Middle frontal gyrus (tissue), 1 donor: ENCODE results near the gene CALCOCO1.
A peak's percentile ranks its signal among the peaks of the same experiment; 100 is the strongest.

Experiments
- DNase-seq: peaks from one replicate; pipeline ENCODE4 v3.0.0-alpha.2; 2015; ENCODE audit warnings: low spot score; ENCODE audit errors: extremely low spot score

The CALCOCO1 gene

DNA sequence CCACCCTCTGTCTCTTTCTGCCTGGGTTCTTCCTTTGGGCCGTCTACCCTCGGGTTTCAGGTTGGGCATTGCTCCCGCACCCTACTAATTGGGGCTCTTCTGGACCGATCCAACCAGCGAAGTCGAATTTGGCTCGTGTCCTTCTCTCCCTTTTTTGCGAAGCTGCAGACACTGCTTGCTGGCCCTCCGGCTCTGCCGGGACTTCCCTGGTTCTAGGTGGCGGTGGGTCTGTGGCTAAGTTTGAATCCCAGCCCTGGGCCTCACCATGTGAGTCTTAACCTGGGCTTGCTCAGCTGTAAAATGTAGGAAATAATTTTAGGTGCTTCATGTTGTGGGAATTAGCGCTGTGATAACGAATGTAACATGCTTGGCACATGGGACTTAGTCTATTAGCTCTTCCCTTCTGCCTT, 24.9 kb upstream of the CALCOCO1 start:
- no peak for DNase-seq

DNA sequence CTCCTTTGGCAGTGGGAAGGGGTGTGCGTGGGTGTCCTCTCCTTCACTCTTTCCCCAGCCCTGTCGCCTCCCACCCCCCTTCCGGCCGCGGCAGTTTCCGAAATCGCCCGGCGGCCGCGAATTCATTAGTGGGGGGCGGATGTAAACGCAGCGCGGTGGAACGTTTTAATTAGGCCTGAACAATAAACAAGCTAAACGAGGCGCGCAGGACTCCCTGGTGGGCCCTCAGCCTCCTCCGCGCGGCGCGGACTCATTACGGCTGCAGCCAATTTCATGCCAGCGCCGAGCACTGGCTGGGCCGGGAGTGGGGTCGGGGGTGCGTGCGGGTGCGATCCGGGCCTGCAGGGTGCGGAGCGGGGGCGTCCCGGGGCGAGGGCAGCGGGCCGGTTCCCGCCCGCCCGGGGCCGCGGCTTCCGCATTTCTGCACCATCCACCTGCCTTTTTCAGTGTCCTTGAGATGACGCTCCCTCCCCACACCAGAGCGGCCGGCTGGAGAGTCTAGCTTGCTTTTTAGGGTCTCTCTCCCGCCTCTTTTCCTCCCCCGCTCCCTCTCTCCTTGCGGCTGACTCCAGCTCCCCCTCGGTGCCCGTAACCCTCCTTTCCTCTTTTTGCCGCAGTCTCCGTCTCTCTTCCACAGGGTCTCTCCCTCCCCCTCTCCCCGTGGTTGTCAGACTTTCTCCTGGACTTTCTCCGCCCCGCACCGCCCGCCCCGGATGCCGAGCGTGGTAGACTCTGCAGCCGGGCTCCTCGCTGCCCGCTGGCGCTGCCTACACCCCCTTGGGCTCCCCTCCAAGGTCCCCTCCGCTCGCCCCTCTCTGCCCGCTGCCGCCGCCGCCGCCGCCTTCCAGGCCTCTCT, 24.3 kb upstream of the CALCOCO1 start, which contains the start of gene CISTR:
TSS of gene CISTR (minus strand) at position 644 of the 856 bp plus-strand sequence.
- DNase-seq, result no peak

DNA sequence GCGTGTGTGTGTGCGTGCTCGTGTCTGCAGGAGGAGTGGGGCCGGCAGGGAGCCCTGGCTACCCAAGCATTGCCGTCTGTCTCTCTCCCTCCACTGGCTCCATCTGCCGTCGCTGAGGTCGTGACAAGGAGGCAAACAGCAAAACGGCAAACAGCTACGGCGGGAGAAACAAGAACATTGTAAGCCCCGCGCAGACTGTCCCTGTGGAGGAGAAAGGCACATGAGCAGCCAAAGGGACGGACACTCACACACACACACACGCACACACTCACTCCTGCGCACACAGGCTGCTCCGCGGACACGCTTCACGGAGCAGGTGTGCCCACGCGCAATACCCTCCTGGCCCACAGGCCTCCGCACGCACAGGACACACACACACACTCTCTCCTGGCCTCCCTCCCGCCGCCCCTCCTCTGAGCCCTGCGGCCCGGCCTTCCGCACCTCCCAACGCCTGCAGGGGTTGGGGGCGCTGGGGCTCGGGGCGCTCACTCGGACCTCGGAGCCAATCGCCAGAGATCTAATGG, 23.6 kb upstream of the CALCOCO1 start:
- DNase-seq, result no peak

DNA sequence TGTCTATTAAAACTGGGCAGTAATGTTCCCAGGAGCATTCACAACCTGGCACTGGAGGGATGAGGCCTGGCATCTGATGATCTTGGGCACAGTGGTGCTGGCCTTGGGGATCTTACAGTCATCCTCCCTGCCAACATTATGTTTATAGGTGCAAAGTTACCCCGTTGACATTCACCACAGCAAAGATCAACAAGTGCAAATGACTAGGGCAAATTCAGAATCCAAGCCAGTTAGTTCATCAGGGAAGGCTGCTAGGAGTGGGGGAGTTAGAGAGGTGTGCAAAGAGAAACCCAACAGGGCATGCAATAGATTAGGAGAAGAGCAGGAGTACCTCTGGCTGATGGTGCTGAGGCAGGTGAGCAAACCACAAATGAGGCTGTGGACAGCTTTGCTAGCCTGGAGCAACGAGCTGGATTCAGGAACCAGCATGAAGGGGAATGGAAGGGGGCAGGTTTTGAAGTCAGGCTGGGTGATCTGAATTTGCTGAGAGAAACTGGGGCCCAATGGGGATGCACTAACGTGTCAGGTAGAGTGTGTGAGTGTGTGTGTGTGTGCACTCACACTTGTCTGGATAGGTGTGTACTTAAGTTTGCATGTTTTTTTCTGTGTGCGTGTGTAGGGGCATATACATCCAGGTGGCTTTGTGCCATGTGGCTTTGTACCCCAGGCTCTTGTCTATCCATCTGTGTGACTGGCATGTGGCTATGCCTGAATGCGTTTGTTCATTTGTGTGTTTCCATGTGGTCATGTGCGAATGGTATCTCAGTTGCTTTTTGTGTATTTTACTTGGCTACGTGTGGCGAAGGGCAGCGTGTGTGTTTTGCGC, 22.9 kb upstream of the CALCOCO1 start:
- no peak for DNase-seq

DNA sequence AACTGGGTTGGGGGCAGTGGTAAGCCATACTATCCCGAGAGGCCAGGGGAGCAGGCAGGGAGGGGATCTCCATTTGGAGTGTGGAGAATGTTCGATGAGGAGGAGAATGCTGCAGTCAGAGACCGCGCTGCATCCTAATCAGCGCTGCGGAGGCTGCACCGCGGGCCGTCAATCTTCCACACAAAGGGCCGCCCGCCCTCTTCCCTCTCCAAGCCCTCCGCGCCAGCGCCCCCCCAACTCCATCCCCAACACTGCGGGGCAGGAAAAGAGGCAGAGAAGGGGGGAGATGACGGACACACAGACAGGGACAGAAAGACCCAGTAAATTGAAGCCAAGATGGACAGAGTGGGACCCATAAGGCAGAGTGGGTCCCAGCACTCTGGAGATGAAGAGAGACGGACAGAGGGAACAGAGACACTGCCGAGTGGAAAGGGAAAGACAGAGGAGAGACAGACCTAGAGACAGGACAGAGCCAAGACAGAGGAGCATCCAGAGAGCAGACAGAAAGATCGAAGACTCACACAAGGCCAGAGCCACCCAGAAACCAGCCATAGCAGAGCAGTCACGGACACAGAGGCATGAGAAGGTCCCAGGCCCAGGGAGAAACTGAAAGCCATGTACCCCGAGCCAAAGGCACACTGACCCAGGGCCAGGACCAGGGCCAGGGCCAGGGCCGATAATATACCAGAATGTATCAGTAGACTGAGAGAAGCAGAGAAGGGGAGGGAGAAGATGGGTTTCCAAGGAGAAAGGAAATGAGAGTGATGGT, 21.0 kb upstream of the CALCOCO1 start:
- DNase-seq, result no peak

DNA sequence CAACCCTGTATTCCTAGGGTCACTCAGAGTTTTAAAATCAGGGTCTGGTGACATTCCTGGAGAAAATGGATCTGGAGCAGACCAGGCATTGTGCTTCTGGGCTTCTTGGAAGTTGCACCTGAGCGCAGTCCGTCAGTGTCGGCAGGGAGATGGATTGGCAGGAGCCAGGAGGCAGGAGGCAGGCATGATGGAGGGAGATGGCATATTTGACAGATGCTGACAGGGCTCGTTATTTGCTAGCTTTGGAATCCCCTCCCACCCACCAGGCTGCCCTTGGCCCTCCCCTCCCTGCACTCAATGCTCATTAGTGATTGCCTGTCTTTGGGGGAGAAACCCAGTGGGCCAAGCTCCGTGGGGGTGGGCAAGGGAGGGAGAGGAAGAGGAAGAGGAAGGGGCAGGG, 19.8 kb upstream of the CALCOCO1 start:
- DNase-seq, result no peak

DNA sequence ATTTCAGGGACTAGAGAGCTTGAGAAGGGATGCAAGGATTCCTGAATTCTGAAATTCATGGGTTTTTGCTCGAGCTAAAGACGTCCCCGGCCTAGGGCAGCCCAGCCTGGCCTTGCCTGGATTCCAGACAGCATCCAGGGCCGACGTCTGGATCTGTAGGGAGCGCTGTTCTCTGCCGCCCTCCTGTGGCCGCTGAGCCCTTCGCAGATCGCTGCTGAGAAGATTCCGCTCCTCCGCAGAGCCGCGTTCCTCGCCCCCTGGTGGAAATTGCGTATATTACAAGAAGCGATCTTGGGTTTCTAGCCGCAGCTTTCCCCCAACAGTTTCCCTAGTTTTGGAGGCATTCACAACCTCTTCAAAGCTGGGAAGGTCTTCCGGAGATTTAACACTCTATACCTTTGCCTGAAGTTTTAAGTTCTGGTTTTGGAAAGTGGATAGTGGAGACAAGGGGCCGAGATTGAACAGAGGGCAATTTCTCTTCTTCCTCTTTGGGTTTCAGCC, 19.4 kb upstream of the CALCOCO1 start:
- peak; percentile 87 for DNase-seq

DNA sequence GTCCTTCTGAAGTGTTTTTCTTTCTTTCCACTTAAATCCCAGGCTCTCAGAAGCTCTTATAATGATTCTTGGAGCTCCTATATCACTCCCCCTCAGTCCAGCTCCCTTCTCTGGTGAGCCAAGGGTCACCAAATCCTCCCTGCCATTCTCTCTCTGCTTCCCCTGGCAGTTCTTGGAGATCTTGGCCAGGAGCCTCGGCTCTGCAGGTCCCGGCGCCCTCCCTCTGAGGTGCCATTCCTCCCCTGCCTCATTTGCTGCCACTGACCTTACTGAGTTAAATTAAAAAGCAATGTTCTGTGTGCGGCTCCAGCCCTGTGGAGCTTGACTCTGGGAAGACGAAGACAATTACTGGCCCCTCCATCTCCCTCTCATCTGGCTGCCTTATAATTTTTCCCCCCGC, 17.5 kb upstream of the CALCOCO1 start:
- no peak for DNase-seq

DNA sequence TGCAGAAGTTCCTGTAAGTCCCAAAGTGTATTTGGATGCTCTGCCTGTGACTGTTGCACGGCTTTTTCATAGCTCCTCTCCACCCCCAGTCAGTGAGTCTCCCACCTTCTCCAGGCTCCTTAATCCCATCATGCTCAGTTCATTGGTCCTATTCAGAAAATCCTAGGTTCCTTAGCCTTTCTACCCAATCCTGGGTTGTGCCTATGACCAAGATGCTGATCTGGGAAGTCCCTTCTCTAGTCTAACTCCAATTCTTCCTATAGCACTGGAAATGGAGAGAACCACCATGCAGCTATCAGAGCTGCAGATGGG, 16.8 kb upstream of the CALCOCO1 start:
- no peak for DNase-seq

DNA sequence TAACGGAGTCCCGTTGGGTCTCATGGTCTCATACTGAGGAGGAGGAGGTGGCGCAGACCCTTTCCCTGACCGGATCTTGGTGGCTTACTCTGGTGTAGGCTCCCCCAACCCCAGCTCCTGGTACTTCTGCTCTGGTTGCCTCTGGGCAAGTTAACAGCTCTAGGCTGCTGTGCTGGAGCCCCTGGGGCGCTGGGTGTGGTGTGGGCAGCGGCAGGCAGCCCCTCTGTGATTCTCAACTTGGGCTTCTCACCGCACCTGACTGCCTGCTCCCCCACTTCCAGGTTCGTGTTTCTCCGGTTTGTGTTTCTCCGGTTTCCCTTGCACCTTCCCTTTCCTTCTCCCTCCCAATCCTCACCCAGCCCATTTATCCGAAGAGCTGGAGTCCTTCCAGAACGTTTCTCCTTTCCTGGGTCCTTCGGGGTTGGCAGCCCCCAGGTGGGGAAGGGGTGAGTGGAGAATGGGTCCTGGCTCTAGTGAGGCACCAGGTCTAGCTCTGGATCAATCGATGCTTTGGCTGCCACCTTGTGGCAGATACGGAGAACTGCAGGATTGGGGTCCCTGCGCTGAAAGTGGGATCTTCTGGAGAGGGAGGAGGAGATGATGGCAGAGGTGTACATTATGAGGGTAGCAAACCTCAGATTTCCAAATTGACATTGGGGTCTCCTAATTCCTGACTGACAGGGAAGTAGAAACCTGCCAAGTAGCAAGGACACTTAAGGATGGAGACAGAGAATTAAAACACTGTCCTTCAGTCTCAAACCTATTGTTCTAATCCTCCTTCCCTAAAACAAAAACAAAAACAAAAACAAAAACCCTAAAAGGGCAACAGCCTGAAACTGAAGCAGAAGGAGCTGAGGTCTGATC, 16.2 kb upstream of the CALCOCO1 start:
- DNase-seq, result no peak

DNA sequence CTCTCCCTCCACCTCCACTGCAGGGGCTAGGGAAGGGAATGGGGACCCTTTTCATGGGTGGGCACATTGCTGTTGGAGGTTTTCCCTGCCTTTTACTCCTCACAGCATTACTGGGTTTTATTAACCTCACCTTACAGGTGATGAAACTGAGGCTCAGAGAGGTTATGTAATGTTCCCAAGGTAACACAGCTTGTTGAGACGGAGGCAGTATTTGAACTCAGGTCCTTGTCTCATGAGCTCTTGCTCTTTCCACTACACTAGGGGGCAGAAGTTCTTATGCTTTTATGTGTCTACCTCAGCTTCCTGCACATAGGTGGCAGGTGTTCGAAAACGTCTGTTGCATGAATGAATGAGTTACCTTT, 12.9 kb upstream of the CALCOCO1 start:
- DNase-seq, result no peak

DNA sequence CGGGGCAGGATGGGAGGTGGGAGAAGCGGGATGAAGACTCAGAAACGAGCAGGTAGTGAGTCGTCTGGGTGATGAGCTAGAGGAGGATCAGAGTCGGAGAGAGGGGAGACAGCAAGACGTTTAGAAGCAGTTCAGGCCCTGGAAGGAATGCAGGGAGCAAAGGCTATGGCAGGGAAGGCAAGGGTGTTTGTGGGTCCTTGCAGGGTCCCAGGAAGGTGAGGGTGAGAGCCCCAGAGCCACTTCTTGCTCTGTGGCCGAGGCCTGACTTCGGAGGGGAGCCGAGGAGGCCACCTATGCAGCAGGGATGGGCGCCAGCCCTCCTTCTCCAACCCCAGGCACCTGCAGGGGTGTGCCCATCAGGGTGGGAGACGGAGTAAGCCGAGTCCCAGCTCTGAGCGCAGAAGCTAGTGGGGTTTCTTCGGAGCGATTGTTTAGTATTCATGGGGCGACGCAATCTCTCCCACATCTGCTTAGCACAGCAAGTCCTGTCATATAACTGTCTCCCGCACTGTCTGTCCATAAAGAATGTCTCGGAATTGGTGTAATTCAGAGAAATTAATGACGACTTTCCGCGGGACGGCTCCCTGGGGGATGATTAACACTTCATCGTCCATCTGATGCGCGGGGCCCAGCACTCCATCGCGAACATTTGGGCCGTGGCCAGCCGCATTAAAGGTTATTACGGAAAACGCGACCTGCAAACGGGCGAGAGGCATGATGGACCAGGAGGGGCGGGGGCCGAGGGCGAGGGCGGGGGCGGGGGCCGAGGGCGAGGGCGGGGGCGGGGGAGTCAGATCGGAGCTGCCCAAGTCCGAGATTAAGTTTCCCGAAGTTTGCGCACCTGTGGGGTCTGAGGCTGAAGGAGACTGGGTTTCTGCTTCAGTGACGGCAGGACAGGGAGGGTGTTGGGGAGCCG, 12.2 kb upstream of the CALCOCO1 start:
- no peak for DNase-seq

DNA sequence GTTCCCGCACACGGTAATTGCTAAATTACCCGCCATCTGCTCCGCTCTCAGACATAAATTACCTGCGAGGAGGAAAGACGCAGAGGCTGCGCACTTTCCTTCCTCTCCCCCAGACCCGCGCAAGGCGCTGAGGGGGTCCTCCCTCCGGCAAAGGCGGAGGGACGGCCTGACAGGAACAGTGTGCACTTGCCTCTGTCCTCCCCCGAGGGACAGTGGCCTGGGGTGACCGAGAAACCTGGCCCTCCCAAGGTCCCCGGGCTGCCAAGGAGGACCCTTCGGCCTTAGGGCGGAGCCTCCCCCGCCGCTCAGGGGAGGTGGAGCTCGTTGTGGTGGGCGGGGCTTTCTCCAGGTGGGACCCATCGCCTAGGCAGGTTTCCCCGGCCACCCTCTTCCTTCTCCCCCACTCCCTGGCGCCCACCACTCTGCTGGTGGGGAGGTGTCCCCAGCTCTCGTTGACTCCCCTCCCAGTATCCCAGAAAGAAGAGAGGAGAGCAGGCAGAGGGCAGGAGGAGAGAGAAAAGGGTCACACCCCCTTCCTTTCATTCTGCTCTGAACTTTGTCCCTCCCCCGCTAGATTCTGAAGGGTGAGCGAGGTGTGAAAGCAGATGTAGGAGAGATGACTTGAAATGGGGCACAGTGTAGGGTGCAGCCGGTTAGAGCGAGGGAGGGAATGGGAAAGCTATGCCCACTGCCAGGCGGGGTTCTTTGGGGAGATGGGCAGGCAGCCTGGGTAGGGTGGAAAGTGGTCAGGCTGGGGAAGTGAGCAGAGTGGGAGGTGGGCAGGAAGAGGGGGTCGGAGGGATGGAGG, 11.4 kb upstream of the CALCOCO1 start:
- no peak for DNase-seq

DNA sequence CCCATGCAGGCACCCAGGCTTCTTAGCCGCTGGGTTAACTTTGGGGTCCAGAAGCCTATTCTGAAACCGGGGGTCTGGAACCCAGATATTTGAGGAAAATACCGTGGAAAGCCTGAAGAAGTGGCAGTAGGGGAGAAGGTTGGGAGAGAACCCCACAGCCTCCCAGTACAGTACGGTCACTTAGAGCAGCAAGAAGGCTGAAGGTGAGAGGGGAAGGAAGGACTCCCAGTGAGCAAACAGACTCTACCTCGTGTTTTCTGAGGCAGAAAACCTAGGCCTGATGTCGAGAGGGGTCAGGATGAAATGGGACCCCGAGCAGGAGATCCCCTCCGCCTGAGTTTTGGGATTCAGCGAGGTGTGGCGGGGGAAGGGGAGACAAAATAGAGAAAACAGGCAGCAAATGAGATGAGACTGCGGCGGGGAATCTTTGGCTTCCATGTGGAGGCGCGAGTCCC, 10.7 kb upstream of the CALCOCO1 start:
- DNase-seq, result no peak

DNA sequence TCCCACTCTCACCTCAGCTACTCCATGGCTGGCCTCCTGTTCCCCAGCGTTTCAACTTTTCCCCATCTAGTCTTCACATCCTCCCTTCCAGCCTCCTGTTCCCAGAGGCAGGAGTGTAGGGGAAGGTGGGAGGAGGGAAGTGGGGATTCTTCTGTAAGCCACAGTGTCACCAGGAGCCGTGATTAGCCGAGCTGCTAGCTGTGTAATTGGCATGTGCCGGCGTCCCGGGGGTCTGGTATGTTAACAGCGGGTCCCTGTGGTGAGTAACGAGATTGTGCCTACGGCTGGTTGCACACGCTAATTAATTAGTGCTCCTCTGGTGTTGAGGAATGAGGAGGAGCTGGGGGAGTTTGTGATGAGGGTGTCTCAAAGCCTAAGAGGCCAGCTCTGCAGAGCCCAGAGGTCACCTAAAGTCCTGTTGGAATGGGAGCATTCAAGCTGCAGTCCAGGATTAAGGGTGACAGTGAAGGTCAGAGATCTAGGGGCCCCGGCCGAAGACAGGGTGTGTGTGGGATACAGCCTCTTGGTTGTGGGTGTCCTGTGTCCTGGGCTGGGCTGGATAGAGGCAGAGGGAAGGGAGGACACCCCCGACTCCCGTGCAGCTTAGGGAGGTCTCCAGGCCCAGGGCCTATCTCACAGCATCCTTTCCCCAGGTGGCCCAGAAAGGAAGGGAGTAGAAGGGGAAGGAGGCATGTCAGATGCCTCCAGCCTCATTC, 10.0 kb upstream of the CALCOCO1 start:
- no peak for DNase-seq

DNA sequence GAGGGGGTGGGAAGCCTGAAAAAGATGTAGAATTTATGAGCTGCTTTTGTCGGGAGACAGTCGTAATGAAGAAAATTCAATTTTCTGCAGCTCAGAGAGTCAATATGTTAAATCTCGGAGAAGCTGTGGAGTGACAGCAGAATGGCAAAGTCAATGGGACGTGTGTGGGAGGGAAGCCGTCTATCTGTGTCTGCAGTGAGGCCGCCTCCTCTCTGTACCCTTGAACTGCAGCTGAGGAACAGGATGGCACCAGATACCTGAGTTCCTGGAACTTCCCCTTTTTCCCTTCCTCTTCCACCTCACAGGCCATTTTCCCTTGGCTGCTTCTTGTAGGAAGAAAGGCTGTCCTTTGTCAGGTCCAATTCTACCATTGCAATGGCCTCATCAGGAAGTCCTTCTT, 9.3 kb upstream of the CALCOCO1 start:
- DNase-seq, result no peak

DNA sequence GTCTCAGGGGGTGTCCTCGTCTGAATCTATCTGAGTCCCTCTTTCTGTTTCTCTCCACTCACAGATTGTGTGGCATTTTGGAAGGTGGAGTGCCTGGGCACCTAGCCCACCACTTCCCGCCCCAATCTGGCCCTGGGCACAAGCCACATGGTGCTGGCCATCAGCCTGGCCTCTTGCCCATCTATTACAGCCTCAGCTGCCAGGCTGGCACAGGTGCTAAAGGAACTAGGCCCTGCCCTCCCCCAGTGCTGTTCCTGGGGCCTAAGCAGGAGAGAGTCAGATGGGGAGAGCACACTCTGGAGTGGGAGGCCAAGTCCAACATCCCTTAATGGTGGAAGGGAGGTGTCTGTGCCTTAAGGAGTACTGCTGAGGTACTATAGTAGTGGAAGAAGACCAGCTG, 8.3 kb upstream of the CALCOCO1 start:
- DNase-seq, result no peak

DNA sequence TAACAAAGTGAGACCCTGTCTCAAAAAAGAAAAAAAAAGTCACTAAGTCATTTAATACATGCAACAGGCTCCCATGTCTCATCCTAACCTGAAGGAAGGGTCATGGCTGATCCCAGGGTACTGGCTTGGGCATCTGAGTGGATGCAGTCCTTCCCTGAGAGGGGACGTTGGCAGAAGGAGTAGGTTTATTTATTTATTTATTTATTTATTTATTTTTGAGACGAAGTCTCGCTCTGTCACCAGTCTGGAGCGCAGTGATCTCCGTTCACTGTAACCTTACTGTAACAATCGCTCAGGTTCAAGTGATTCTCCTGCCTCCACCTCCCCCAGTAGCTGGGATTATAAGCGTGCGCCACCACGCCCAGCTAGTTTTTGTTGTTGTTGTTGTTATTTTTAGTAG, 7.2 kb upstream of the CALCOCO1 start:
- no peak for DNase-seq
